Hippocampal formation (tissue), 2 donors: ENCODE data around the gene MRPL18.
"Not testable (repeated sequence)": the region's sequence is repeated elsewhere in the genome, so short reads cannot be mapped to it uniquely, and the experiment has no call there.

Experiments used
- DNase-seq, 2 donors: peaks; one replicate each; lab custom pipeline; 2025; lab: John Stamatoyannopoulos, UW

Gene MRPL18

DNA sequence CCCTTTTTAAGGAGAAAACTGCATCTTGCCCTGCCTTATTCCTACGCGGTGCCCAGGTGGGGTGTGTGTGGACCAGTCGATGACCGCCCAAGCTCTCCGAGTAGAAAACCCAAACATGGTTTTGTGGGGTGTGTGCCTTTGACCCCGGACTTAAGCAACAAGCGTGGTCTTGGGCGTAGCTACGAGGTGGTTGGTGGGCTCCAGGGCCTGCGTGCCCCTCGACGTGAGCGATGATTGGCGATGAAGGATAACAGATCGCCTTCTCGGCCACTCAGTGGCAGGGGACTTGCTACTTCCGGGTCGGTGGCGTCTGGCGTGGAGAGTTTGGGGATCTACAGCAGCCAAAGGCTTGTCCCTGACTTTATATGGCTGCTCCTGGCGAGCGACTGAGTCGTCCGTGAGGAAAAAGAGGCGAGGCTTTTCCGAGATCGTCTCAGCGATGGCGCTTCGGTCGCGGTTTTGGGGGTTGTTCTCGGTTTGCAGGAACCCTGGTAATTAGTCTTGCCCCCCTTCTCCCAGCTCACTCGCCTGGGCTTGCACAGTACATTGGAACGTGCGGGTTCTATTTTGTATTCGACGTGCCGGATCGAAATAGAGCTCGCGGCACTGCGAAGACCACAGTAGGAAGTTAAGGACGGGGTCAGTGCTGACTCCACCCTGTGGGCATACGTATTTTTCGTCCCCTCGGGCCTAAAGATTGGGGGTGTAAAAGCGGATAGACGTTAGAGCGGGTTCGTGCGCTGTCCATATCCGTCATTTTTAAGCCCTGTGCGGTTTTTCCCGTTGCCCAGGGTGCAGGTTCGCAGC lies at the start of gene MRPL18:
Gene MRPL18 (plus strand): TSS at position 319 of the 807 bp plus-strand sequence. CDS start 121 bp downstream, at position 440.
- DNase-seq = peak; percentile 95 to 96

DNA sequence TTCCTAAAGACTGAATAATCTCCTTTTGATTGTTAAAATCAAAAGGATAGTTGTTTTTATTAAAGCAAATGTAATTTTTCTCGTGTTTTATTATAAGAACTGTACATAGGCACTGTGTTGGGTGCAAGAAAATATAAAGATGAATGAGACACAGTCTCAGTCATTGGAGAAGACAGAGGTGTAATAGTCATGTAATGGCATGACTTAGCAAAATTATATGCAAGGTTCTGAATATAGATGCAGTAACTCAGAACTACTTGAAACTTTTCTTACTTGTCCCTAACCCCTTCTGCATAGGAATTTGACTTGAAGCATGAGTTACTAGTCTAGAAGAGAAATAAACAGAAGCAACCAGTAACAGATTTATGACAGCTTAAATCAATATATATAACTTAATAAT lies 48.1 kb upstream of the MRPL18 start:
- DNase-seq = no peak

DNA sequence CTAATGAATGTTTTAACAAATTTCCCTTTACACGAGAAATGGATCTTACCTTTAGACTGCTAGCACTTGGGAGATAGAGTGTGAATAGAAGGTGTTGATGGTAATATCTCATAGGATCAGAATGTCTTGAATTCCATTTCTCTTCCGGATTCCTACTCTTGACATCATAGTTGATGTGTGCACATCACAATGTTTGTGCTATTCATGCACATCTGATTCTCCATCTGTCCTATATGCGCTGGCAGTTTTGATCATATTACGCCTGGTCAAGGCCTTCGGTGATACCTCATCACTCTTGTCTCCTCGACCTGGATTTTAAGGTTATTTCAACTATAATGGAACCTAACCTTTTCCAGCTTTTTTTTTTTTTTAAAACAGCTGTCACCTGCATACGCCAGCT lies 45.2 kb upstream of the MRPL18 start:
- no peak for DNase-seq

DNA sequence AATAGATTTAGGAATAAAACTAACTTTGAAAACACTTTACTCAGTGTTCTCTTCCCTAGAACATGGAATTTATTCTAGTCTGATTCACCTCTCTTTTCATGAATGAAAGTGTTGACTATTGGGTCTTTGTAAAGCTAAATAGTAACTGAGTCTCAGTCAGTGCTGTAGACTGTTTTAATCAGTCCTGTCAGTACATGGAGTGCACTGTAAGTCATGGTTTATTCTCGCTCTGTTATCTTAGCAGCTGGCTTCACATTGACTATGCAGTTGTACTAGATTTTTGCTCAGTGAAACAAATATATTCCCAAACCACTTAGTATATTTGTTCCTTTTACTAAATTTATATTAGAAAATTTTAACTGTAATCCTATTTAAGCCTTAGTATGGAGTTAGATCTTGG lies 43.5 kb upstream of the MRPL18 start:
- no peak for DNase-seq

DNA sequence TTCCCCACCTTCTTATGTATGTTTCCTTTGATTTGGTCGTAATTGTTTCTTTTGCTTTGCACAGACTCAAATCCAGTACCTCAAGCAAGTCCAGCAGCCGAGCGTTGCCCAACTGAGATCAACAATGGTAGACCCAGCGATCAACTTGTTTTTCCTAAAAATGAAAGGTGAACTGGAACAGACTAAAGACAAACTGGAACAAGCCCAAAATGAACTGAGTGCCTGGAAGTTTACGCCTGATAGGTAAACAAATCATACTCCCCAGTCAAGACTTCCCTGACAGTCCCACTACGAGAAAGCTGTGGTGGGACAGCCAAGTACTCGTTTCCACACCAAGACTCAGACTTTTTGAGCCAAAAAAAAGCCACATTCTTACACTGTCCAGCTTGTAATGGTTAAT lies 42.1 kb upstream of the MRPL18 start:
- DNase-seq = not testable (repeated sequence)

DNA sequence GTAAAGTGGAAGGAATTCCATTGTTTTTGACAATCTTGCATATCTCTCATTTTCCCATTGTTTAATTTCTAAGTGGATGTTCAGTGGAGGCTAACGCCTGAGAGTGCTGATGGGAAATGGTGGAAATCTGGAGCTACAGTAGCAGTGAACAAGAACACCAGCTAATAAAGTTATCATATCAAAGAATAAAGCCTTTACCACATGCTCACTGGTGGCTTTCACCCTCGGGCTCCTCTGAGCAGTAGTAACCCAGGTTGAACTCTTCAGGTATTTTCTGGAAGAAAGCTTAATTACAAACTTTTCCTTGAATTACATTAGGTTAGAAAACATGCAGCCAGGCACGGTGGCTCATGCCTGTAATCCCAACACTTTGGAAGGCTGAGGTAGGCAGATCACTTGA lies 38.8 kb upstream of the MRPL18 start:
- DNase-seq = no peak

DNA sequence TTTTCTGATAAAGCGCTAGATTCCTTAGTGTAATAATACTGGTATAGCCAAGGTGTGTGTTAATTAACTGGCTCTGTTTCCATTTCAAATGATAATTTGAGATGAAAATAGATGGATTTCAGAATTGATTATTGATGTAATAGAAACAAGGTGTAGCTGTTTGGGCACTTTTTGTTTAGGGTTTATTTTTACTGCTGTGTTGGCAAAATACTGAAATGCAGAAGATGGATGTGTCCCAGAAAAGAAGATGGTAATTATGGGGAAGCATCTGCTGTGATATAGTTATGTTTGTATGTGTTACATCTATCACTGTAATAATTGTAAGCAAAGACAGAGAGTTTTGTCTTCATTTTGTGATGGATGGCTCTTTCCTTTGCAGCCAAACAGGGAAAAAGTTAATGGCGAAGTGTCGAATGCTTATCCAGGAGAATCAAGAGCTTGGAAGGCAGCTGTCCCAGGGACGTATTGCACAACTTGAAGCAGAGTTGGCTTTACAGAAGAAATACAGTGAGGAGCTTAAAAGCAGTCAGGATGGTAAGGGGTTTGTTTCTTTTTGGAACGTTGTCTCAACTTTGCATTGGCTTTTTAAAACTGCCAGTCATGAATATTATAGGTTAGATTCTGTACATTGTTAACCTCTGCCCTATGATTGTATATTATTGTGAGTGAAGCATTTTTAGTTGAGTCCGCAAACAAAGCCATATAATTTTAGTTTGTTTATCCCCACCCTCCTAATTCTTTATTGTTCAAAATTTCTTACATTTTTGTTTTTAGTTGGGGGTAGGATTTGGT lies 37.0 kb upstream of the MRPL18 start:
- no peak for DNase-seq

DNA sequence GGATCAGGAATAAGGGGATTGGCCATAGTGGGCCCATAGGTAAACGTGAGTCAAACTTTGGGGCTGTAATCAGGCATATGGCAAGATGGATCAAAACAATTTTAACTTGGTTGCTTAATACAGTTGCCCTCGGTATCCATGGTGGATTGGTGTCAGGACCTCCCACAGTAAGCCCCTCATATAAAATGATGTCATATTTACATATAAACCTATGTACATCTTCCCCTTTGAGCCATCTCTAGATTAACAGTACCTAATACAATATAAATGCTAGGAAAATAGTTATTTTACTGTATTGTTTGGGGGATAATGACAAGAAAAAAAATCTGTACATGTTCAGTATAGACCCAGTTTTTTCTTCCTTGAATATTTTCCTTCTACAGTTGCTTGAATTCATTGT lies 35.9 kb upstream of the MRPL18 start:
- no peak for DNase-seq

DNA sequence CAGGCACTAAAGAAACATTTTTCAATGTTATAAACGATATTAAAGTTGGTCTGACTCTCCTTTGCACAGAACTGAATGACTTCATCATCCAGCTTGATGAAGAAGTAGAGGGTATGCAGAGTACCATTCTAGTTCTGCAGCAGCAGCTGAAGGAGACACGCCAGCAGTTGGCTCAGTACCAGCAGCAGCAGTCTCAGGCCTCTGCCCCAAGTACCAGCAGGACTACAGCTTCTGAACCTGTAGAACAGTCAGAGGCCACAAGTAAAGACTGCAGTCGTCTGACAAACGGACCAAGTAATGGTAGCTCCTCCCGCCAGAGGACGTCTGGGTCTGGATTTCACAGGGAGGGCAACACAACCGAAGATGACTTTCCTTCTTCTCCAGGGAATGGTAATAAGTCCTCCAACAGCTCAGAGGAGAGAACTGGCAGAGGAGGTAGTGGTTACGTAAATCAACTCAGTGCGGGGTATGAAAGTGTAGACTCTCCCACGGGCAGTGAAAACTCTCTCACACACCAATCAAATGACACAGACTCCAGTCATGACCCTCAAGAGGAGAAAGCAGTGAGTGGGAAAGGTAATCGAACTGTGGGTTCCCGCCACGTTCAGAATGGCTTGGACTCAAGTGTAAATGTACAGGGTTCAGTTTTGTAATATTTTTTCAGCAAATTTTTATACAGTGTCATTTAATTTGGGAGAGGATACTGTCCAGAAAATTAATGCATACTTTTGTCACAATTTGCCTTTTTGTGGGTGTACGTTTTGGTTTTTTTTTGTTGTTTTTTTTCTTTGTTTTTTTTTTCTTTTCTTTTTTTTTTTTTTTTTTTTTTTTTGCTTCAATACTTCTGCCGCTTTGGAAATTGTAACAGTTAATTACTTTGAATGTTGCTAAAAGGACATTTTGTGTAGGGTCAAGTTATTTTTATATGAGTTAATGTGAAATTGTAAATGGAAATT lies 35.0 kb upstream of the MRPL18 start:
- DNase-seq = no peak

DNA sequence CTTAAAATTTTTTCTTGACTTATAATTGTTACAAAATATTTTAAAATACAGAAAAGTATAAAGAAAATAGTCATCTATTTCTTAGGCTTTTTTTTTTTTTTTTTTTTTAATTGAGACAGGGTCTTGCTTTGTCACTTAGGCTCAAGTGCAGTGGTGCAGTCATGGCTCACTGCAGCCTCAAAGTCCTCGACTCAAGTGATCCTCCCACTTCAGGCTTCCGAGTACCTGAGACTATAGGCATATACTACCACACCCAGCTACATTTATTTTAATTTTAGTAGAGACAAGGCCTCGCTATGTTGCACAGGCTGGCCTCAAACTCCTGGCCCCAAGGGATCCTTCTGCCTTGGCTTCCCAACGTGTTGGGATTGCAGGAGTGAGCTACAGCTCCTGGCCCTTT lies 33.8 kb upstream of the MRPL18 start:
- no peak for DNase-seq

DNA sequence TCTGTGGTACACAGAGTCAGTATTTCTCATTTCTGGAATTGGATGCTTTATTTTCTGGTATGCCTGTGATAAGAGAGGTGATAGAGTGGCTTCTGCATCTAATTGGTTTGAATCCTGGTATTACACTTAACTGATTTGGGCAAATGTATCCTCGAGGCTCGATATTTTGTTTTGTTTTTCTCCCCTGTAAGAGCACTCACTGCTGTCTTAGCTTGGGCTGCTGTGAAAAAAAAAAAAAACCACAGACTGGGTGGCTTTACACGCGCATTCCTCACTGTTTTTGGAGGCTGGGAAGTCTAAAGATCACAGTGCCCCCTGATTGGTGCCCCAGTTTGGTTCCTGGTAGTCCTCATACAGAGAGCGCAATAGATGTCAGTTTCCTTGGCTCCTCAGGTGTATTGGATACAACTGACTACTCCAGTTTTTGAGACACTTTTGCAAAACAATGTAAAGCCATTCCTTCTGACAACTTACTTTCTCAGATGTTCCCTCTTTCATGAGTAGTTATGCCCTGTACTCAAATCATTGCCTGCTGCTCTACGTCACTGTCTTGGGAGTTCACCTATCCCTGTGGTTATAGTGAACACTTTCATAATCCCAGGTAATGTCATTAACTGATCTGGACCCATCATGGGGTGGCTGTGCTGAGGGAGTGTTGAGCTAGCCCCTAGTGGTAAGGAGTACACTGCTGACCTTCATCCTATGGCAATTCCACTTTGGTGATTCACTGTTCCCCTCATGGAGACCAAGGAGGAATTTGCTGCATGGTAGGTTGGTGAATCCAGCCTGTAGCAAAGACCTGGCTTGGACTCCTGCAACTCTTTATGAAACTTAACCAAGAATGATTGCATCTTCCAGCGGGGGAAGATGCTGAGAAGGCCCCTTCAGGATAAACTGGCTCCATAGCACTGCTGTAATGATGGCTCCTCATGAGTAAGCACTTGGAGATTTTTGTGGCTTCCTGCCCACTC lies 32.0 kb upstream of the MRPL18 start:
- DNase-seq = no peak

DNA sequence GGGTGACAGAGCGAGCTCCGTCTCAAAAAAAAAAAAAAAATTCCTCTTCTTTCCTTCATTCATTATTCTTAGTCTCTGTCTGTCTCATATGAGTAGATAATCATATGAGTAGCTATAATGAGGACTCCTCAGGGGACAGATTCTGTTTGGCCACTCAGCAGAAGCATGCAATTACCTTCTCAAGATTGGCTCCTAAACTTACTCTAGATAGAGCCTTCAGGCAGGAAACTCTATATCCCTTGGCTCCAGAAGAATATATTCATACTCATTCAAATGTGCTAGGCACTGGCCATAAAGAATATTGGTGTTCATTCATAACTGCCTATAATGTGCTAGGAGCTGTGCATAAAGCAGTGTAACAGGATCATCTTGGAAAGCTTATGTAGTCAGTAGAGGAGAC lies 30.6 kb upstream of the MRPL18 start:
- DNase-seq = no peak

DNA sequence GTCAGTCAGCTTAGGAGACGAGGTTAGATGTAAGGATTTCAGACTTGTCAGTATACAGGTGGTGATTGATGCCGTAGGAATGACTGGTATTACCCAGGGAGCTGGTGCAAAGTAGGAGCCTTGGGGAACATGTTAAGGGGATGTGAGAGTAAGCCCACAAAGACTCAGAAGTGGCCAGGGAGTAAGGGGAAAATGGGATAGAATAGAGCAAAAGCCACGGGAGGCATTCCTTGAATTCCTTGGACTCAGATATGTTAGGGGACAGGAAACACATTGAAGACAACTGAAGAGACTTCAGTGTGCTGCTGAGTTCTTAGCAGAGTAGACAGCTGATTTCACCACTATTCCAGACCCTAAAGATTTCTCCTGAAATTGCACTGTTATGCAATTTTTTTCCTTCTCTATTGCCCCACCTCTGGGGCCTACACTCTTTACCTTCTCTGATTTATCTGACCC lies 29.6 kb upstream of the MRPL18 start:
- no peak for DNase-seq

DNA sequence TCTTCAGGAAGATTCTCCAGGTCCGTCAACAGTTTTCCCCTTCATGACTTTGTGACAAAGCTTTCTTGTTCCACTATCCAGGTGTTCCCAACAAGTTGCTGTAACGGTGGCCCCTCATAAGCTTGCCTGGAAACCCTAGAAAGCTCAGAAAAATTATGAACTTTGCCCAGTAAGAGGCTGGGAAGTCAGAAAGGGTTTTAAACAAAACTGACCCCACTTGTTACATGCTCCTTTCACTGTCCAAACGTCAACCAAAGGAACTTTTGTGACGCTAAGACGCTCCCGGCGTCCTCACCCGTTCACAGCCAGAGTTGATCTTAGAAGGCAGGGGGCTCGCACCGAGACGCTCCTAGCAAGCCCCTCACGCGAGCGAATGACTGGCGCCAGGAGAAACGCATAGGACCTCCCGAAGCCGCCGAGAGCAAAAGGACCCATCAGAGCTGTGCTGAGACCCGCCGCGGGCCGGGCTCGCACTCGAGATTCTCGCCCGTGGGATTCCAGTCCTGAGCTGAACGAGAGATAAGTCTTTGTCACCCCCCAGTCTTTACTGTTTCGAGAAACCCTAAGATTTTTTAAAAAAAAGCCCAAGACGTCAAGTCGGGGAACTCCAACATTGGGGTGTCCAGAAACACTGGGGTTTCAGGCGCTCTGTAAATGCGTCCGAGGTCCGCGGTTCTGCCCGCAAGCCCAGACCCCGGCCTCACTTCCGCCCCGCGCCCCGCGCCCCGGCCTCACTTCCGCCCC lies 29.0 kb upstream of the MRPL18 start:
- DNase-seq = no peak

DNA sequence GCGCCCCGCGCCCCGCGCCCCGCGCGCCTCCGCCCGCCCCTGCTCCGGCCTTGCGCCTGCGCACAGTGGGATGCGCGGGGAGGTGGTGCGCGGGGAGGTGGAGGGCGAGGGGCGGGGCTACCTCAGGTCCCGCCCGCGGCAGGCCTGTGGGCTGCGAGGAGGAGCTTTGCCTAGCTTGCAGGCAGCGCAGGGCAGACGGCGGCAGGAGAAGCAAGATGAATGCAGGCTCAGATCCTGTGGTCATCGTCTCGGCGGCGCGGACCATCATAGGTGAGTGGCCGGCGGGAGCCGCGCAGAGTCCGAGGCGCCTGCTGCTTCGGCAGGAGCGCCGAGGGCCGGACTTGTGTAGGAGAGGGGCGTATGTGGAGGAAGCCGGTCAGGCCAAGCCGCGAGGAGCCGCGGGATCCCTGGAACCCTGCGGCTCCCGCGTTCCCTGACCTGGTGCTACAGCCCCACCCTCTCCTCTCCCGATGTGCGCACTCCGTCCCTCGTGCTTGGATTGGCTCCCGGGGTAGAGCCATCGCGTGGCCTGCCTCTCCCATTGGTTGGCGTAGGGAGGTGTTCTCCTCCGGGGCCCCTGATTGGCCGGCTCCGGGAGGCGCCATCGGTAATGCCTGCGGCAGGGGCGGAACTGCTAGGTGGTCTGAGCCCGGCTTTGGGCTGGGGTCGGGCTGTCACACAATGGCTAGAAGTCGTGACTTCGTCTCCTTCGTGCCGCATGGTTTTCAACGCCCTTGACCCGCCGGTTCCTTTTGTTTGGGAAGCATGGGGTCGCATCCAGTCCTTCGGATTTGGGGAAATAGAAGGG lies 28.2 kb upstream of the MRPL18 start, which contains the start of gene ACAT2:
Gene ACAT2 (plus strand): TSS at position 173 of the 808 bp plus-strand sequence. CDS start 43 bp downstream, at position 216.
- DNase-seq = peak; percentile 96 to 97

DNA sequence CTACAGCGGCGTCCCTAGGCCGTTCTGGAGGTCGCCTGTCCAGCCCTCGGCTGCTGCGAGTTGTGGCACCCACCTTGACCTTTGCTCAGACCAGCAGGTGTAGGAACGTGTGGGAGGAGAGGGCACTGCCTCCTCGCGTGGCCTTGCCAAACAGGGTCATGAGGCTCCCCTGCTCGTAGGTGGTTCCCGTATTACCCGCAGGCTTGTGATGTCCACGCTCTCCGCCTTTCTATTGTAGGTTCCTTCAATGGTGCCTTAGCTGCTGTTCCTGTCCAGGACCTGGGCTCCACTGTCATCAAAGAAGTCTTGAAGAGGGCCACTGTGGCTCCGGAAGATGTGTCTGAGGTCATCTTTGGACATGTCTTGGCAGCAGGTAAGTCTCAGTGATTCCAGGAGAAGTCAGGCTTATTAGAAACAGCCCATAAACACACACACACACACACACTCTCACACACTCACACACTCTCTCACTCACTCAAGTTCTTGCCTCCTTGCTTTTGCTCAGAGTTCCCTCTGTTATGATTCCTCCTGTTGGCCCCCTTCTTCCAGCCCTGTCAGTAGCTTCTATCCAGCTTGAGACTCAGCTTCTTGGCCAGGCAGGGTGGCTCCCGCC lies 27.5 kb upstream of the MRPL18 start:
- no peak for DNase-seq

DNA sequence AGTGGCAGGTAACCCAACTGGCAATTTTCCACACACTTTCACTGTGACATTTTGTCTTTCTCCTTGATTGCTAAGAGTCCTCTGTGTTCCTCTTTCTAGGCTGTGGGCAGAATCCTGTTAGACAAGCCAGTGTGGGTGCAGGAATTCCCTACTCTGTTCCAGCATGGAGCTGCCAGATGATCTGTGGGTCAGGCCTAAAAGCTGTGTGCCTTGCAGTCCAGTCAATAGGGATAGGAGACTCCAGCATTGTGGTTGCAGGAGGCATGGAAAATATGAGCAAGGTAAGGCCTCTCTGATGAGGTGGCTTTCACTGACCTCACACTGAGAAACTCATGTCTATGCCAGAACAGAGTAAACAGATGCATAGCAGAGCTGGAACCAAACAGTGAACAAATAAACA lies 23.4 kb upstream of the MRPL18 start:
- no peak for DNase-seq

DNA sequence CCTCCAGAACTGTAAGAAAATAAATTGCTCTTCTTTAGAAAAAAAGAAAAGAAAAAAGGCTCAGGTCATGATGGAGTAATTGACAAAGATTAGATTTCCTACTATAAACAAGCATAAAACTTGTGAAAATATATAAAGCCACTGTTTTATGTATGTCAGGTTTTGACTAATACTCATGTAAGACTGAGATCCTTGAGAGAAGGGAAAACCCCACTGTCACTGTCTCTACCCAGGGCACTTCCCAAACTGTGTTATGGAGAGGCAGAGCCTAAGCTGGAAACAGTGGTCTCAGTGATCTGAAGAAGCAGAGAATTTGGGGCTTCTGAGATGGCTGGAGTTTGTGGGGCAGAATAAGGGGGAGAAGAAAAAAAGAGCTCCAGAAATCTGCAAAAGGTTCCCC lies 20.8 kb upstream of the MRPL18 start:
- no peak for DNase-seq

DNA sequence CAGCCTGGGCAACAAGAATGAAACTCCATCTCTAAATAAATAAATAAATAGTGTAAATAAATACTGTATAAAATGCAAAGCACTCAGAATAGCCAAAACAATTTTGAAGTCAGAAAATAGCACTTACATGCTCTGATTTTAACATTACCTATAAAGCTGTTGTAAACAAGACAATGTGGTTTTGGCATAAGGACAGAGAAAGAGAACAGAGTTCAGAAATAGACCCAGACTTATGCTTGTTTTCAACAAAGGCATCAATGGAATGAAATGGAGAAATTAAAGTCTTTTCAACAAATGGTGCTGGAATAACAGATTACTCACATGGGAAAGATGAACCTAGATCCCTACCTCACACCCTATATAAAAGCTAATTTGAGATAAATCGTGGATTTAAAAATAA lies 18.1 kb upstream of the MRPL18 start:
- DNase-seq = no peak
